Measurements from ENCODE around the gene TXNDC16. TPM values are rescaled to one million over a fixed set of nuclear protein-coding genes. Genes with fewer than 3 reads are reported as not detected.

The TXNDC16 gene
- polyA plus RNA-seq, 2 of the 4 experiments (the other 2 are of a cell fraction) = 1.4 to 3.0 TPM

DNA sequence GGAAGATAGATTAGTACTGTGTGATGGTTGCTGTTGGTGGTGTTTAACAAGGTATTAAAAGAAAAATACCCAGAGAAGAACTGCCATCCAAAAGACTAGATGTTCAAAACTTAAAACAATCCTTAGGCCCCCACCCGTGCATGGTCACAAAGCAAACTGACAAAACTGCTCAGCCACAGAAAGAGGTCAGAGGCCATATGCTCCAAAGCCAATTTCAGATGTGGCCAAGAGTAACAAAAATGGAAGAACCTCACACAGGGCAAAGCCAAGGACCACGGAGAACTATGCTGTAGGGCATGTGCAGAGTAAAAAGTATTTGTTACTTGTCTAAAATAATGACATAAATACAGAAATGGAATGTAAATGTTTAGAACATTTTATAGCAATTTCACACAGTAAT is 5.3 kb downstream of the TXNDC16 start:
- ATAC-seq (no peak), FAIRE-seq (no peak), DNase-seq (ENCODE audit: low read depth in 1 of 2, low spot score in 1 of 2) (no peak)
- Histone ChIP-seq H3K4me3 (no peak overlapping the region), H3K4me1 (no peaks in the 10 kb centered on the region), H3K27ac (no peak overlapping the region), H3K4me2 (no peak overlapping the region), H3K9me3 (no peaks in the 10 kb centered on the region)
- no peak for TF ChIP-seq HOXB5 (CRISPR knock-in tag; IDR thresholded peaks at IDR 0.05)
- TF ChIP-seq NPAS2 (CRISPR knock-in tag; IDR thresholded peaks at IDR 0.05; ENCODE audit: borderline replicate concordance) = no peak
- WGBS (ENCODE audit: missing lambda C conversion rate) = 59% methylated on average over 2 of the region's 2 CpGs
- ChIA-PET POLR2A (no interaction called here), CTCF (no interaction called here)

DNA sequence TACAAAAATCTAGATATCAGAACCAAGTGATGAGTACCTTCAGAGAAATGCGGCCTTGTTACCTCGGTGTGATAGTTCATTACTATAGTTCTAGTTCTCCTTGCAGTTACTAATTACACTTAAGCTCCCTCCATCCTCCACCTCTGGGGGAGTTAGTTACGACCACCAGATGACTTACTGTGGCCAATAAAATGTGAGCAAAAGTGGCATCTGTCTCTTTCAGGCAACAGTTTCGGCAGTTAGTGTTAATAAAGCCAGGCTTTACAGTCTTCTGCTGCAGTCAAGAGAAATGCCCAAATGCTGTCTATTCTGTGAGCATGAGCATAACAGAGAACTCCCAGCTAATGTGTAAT is 6.0 kb downstream of the TXNDC16 start:
- no peak overlapping the region for H3K27ac ChIP-seq
- ATAC-seq (no peak), DNase-seq (ENCODE audit: low read depth in 1 of 2, low spot score in 1 of 2) (no peak), FAIRE-seq (no peak)
- 75% methylated on average over 4 of the region's 4 CpGs for WGBS (ENCODE audit: missing lambda C conversion rate)
- CTCF ChIA-PET = no interaction called here
- no peak overlapping the region for H3K4me3 ChIP-seq
- H3K4me2 ChIP-seq = no peak overlapping the region
- TF ChIP-seq ZFP36 (IDR thresholded peaks at IDR 0.05; ENCODE audit: borderline replicate concordance, partially characterized antibody) = no peak
- TF ChIP-seq, protein P1, sequence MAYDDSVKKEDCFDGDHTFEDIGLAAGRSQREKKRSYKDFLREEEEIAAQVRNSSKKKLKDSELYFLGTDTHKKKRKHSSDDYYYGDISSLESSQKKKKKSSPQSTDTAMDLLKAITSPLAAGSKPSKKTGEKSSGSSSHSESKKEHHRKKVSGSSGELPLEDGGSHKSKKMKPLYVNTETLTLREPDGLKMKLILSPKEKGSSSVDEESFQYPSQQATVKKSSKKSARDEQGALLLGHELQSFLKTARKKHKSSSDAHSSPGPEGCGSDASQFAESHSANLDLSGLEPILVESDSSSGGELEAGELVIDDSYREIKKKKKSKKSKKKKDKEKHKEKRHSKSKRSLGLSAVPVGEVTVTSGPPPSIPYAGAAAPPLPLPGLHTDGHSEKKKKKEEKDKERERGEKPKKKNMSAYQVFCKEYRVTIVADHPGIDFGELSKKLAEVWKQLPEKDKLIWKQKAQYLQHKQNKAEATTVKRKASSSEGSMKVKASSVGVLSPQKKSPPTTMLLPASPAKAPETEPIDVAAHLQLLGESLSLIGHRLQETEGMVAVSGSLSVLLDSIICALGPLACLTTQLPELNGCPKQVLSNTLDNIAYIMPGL (CRISPR knock-in tag; IDR thresholded peaks at IDR 0.05; ENCODE audit: borderline replicate concordance) = no peak
- TF ChIP-seq HOXA7 (CRISPR knock-in tag; IDR thresholded peaks at IDR 0.05) = no peak
- TF ChIP-seq, protein P2, sequence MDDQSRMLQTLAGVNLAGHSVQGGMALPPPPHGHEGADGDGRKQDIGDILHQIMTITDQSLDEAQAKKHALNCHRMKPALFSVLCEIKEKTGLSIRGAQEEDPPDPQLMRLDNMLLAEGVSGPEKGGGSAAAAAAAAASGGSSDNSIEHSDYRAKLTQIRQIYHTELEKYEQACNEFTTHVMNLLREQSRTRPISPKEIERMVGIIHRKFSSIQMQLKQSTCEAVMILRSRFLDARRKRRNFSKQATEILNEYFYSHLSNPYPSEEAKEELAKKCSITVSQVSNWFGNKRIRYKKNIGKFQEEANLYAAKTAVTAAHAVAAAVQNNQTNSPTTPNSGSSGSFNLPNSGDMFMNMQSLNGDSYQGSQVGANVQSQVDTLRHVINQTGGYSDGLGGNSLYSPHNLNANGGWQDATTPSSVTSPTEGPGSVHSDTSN (IDR thresholded peaks at IDR 0.05) = no peak
- TF ChIP-seq EHMT2 (IDR thresholded peaks at IDR 0.05; ENCODE audit: low read depth) = no peak
- no peak for TF ChIP-seq CBX2 (IDR thresholded peaks at IDR 0.05; ENCODE audit: borderline replicate concordance, low read depth)
- no peak for TF ChIP-seq RNF2 (IDR thresholded peaks at IDR 0.05; ENCODE audit: borderline replicate concordance, low read depth)
- TF ChIP-seq SREBF2 (IDR thresholded peaks at IDR 0.05) = no peak
- TF ChIP-seq PHF8 (IDR thresholded peaks at IDR 0.05; ENCODE audit: borderline replicate concordance, low read depth) = no peak
- TF ChIP-seq, protein P3, sequence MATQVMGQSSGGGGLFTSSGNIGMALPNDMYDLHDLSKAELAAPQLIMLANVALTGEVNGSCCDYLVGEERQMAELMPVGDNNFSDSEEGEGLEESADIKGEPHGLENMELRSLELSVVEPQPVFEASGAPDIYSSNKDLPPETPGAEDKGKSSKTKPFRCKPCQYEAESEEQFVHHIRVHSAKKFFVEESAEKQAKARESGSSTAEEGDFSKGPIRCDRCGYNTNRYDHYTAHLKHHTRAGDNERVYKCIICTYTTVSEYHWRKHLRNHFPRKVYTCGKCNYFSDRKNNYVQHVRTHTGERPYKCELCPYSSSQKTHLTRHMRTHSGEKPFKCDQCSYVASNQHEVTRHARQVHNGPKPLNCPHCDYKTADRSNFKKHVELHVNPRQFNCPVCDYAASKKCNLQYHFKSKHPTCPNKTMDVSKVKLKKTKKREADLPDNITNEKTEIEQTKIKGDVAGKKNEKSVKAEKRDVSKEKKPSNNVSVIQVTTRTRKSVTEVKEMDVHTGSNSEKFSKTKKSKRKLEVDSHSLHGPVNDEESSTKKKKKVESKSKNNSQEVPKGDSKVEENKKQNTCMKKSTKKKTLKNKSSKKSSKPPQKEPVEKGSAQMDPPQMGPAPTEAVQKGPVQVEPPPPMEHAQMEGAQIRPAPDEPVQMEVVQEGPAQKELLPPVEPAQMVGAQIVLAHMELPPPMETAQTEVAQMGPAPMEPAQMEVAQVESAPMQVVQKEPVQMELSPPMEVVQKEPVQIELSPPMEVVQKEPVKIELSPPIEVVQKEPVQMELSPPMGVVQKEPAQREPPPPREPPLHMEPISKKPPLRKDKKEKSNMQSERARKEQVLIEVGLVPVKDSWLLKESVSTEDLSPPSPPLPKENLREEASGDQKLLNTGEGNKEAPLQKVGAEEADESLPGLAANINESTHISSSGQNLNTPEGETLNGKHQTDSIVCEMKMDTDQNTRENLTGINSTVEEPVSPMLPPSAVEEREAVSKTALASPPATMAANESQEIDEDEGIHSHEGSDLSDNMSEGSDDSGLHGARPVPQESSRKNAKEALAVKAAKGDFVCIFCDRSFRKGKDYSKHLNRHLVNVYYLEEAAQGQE (IDR thresholded peaks at IDR 0.05) = no peak
- TF ChIP-seq GATA3 (IDR thresholded peaks at IDR 0.05; ENCODE audit: borderline replicate concordance) = no peak
- TF ChIP-seq SMC3 (IDR thresholded peaks at IDR 0.05) = no peak
- no peak for TF ChIP-seq NFE2L2 (conservative IDR thresholded peaks at IDR 0.05; ENCODE audit: low read length)
- TF ChIP-seq EHF (CRISPR knock-in tag; IDR thresholded peaks at IDR 0.05) = no peak
- TF ChIP-seq MAFK (IDR thresholded peaks at IDR 0.05; ENCODE audit: partially characterized antibody) = no peak
- POLR2A ChIA-PET = no interaction called here
- H3K9me3 ChIP-seq = no peaks in the 10 kb centered on the region
- no peaks in the 10 kb centered on the region for H3K4me1 ChIP-seq

All from A549 (cell line).